K562 (cell line): Measurements from ENCODE around the gene CHRNB1. TPM values are rescaled to one million over a fixed set of nuclear protein-coding genes. Genes with fewer than 3 reads are reported as not detected.
A peak's percentile ranks its signal among the peaks of the same experiment; 100 is the strongest.

ENCODE experiments used
- ATAC-seq: fragments of 200-7000 bp; cut with Tn5 transposase; 3 replicates; pipeline ENCODE4 v1.9.1; 2020; ENCODE audit warnings: moderate library complexity
- BruUV-seq: library from RNA; stranded (reverse); fragments of 400-500 nt; replicated peaks from 2 replicates; lab custom pipeline; 2021; lab: Mats Ljungman, UMichigan
- CTCF ChIA-PET: fragments of 300-600 bp; formaldehyde crosslinking; extraction: SDS; loops from one replicate; lab custom pipeline; 2021; ENCODE audit warnings: low intra/inter-chr PET ratio; lab: Yijun Ruan, JAX
- POLR2A ChIA-PET: fragments of 300-600, 350-650 bp; sonication (Branson Sonifier 250); formaldehyde crosslinking; extraction: SDS; loops from one replicate; lab custom pipeline; 2021; ENCODE audit warnings: antibody characterized with exemption, inconsistent platforms; lab: Yijun Ruan, JAX
- DNase-seq, 4 experiments: peaks; one replicate each; pipeline versions ENCODE4 v3.0.0 to v3.0.0-alpha.2; 2011 to 2018; ENCODE audit warnings: low spot score in 3 of 4, mixed read lengths in 3 of 4; ENCODE audit errors: extremely low read depth in 1 of 4
- FAIRE-seq: peaks from 2 replicates; lab custom pipeline; 2011; peaks lifted over from hg19 to GRCh38; lab: Jason Lieb, UNC
- H2AFZ ChIP-seq: 2 replicates; pipeline ENCODE4 v1.6.0; 2011; ENCODE audit warnings: low read depth, low read length, control low read depth, inconsistent platforms
- H3K27ac ChIP-seq: fragments of 200-600 bp; 3 replicates; pipeline ENCODE4 v1.8.0; 2011; ENCODE audit warnings: low read depth, mild to moderate bottlenecking, control low read depth, inconsistent platforms, low read length, moderate library complexity, mixed read lengths; ENCODE audit errors: extremely low read depth
- H3K27me3 ChIP-seq, 2 experiments: fragments of 300-600 bp in 1 of 2; 2 replicates in 1 of 2; 3 replicates in 1 of 2; pipeline versions ENCODE4 v1.6.0 to v1.8.0; 2011; ENCODE audit warnings: inconsistent platforms in 2 of 2, low read length in 2 of 2, mild to moderate bottlenecking in 1 of 2, mixed read lengths in 1 of 2, moderate library complexity in 1 of 2; ENCODE audit not compliant: control insufficient read depth in 2 of 2, insufficient read depth in 2 of 2
- H3K36me3 ChIP-seq: fragments of 300-600 bp; 3 replicates; pipeline ENCODE4 v1.8.0; 2011; ENCODE audit warnings: mild to moderate bottlenecking, low read length, inconsistent platforms; ENCODE audit not compliant: control insufficient read depth, insufficient read depth
- H3K4me1 ChIP-seq, 2 experiments: fragments of 200-600 bp in 1 of 2; replicated peaks in 1 of 2; 2 replicates in 1 of 2; 3 replicates in 1 of 2; pipeline versions ENCODE4 v1.5.1 to v1.8.0; 2011; ENCODE audit warnings: inconsistent platforms in 2 of 2, low read length in 2 of 2, mild to moderate bottlenecking in 1 of 2, mixed read lengths in 1 of 2, moderate library complexity in 1 of 2; ENCODE audit not compliant: control insufficient read depth in 2 of 2, insufficient read depth in 2 of 2
- H3K4me2 ChIP-seq: 2 replicates; pipeline ENCODE4 v1.6.1; 2011; ENCODE audit warnings: low read length, control low read depth, inconsistent platforms, mixed read lengths; ENCODE audit not compliant: insufficient read depth
- H3K4me3 ChIP-seq: fragments of 200-600 bp; sonication (generic), shearing (Covaris generic); 2 replicates; pipeline ENCODE4 v1.5.1; 2016; ENCODE audit warnings: control low read depth, inconsistent platforms
- H3K79me2 ChIP-seq: fragments of 200-600 bp; 3 replicates; pipeline ENCODE4 v1.8.0; 2011; ENCODE audit warnings: low read length, inconsistent platforms; ENCODE audit not compliant: control insufficient read depth, insufficient read depth
- H3K9ac ChIP-seq, 2 experiments: 2 replicates each; pipeline versions ENCODE4 v1.6.0 to v1.6.1; 2011; ENCODE audit warnings: low read depth in 2 of 2, low read length in 2 of 2, control low read depth in 1 of 2, inconsistent platforms in 1 of 2, mild to moderate bottlenecking in 1 of 2, mixed read lengths in 1 of 2; ENCODE audit not compliant: insufficient read depth in 1 of 2
- H3K9me1 ChIP-seq: one replicate; pipeline ENCODE4 v1.6.0; 2011; ENCODE audit warnings: inconsistent platforms, mild to moderate bottlenecking, low read length, moderate library complexity; ENCODE audit not compliant: control insufficient read depth, insufficient read depth
- H3K9me3 ChIP-seq: replicated peaks from 2 replicates; pipeline ENCODE4 v1.5.1; 2011; ENCODE audit warnings: low read depth, low read length, inconsistent platforms; ENCODE audit not compliant: control insufficient read depth, insufficient read depth
- H4K20me1 ChIP-seq: replicated peaks from 2 replicates; pipeline ENCODE4 v1.6.1; 2011; ENCODE audit warnings: low read length, inconsistent platforms, mixed read lengths; ENCODE audit not compliant: control insufficient read depth, insufficient read depth
- ATF1 ChIP-seq, 2 experiments: fragments of 450-650 bp in 1 of 2; IDR thresholded peaks; 2 replicates each; pipeline ENCODE4 v1.6.1; 2016; ENCODE audit warnings: missing compliant biosample characterization in 1 of 2, missing genetic modification characterization in 1 of 2
- ATF2 ChIP-seq: sonication (generic); formaldehyde crosslinking; IDR thresholded peaks from 2 replicates; pipeline ENCODE4 v1.8.1; 2022; ENCODE audit warnings: missing genetic modification reagents
- FOXJ3 ChIP-seq: sonication (generic); formaldehyde crosslinking; IDR thresholded peaks from 2 replicates; pipeline ENCODE4 v1.4.0; 2020; ENCODE audit warnings: mild to moderate bottlenecking, missing genetic modification reagents
- FUS ChIP-seq: fragments of 200-400 bp; formaldehyde crosslinking; optimal IDR thresholded peaks from 2 replicates; pipeline ENCODE3; 2017; ENCODE audit warnings: low read depth, low read length
- MEF2A ChIP-seq: IDR thresholded peaks from 2 replicates; pipeline ENCODE4 v1.6.1; 2011; ENCODE audit warnings: low read depth, mild to moderate bottlenecking, low read length, moderate library complexity; ENCODE audit not compliant: control insufficient read depth
- NBN ChIP-seq: fragments of 450-650 bp; IDR thresholded peaks from 2 replicates; pipeline ENCODE4 v1.6.1; 2016; ENCODE audit warnings: low read depth, mild to moderate bottlenecking
- NR2F6 ChIP-seq: fragments of 450-650 bp; formaldehyde crosslinking; IDR thresholded peaks from 2 replicates; pipeline ENCODE4 v1.4.0; 2020; ENCODE audit warnings: mild to moderate bottlenecking
- PCBP1 ChIP-seq: fragments of 200-400 bp; formaldehyde crosslinking; IDR thresholded peaks from 2 replicates; pipeline ENCODE4 v1.6.1; 2018; ENCODE audit warnings: mild to moderate bottlenecking, low read depth, low read length; ENCODE audit not compliant: poor library complexity, severe bottlenecking
- POLR2G ChIP-seq: fragments of 200-400 bp; formaldehyde crosslinking; IDR thresholded peaks from 2 replicates; pipeline ENCODE4 v1.6.1; 2017; ENCODE audit warnings: low read depth, mild to moderate bottlenecking, antibody characterized with exemption, low read length, moderate library complexity
- RAD51 ChIP-seq: fragments of 450-650 bp; IDR thresholded peaks from 2 replicates; pipeline ENCODE4 v1.7.1; 2016; ENCODE audit warnings: low read depth, mild to moderate bottlenecking, borderline replicate concordance
- SIN3B ChIP-seq: fragments of 450-650 bp; IDR thresholded peaks from 2 replicates; pipeline ENCODE4 v1.6.1; 2017; ENCODE audit warnings: low read depth, mild to moderate bottlenecking, moderate library complexity
- TEAD4 ChIP-seq, 2 experiments: sonication (generic) in 1 of 2; formaldehyde crosslinking in 1 of 2; IDR thresholded peaks; 2 replicates each; pipeline versions ENCODE4 v1.6.1 to v1.8.0; 2012 to 2022; ENCODE audit warnings: borderline replicate concordance in 1 of 2, inconsistent platforms in 1 of 2, low read length in 1 of 2, mild to moderate bottlenecking in 1 of 2, missing genetic modification reagents in 1 of 2
- ZBTB33 ChIP-seq: sonication (generic); formaldehyde crosslinking; IDR thresholded peaks from 2 replicates; pipeline ENCODE4 v1.8.1; 2023; ENCODE audit warnings: mild to moderate bottlenecking, missing genetic modification reagents
- ZNF143 ChIP-seq: sonication (generic); formaldehyde crosslinking; IDR thresholded peaks from 2 replicates; pipeline ENCODE4 v1.9.0; 2022; ENCODE audit warnings: mild to moderate bottlenecking, missing genetic modification reagents
- ZNF354B ChIP-seq: fragments of 250-450 bp; sonication (Bioruptor Pico); IDR thresholded peaks from 2 replicates; pipeline ENCODE4 v1.4.0; 2020
- ZNF507 ChIP-seq: conservative IDR thresholded peaks from 2 replicates; pipeline ENCODE4 v1.6.1; 2017; ENCODE audit warnings: missing genetic modification characterization, missing compliant biosample characterization
- ZNF644 ChIP-seq: fragments of 200-800 bp; sonication (Bioruptor generic); IDR thresholded peaks from 2 replicates; pipeline ENCODE4 v1.6.1; 2016; ENCODE audit warnings: low read depth, missing genetic modification characterization, missing compliant biosample characterization
- WGBS: fragments of 100-300 bp; shearing (Covaris generic); methylation state at CpG from one replicate; pipeline ENCODE4 v1.1.6; 2016; ENCODE audit warnings: low coverage, mixed read lengths; ENCODE audit not compliant: insufficient coverage; ENCODE audit errors: missing lambda C conversion rate; 5-methylcytosine and 5-hydroxymethylcytosine counted together
- in situ Hi-C: fragments of 300-500 bp; cut with MboI; formaldehyde crosslinking; loops from 4 replicates; pipeline ENCODE4 v1.15.0; 2018; ENCODE audit warnings: inconsistent platforms, mixed read lengths
- intact Hi-C: fragments of 100-400 bp; cut with micrococcal nuclease; formaldehyde crosslinking; loops from 2 replicates; pipeline ENCODE4 v1.14.2; 2022
- polyA plus RNA-seq, 8 experiments: library from polyadenylated mRNA; depleted of rRNA in 4 of 8; stranded (reverse) in 5 of 8; unstranded in 3 of 8; fragments of >200 nt; fragmentation: Nextera tagmentation in 2 of 8; fragmentation: Illumina TruSeq in 1 of 8; extraction: Ambion mirVana in 2 of 8; extraction: Trizol in 1 of 8; gene quantifications; 2 replicates each; pipeline versions ENCODE4 v1.2.1 to v1.2.3, GENCODE V29; 2011 to 2014; ENCODE audit warnings: inconsistent platforms in 1 of 8, missing spikeins in 1 of 8
- total RNA-seq, 7 experiments: library from RNA; depleted of rRNA in 6 of 7; stranded (reverse); fragments of >200 nt in 6 of 7; fragmentation: Illumina TruSeq in 2 of 7; extraction: Trizol in 2 of 7; gene quantifications; 2 replicates each; pipeline versions ENCODE4 v1.2.1 to v1.2.3, GENCODE V29; 2011 to 2021; ENCODE audit warnings: low replicate concordance in 1 of 7

The CHRNB1 gene
- total and polyA plus RNA-seq, 9 of the 15 experiments (the other 6 are each of a cell fraction or from before 2014, with no cell fraction given): 4.7 to 12.3 (median 6.8) TPM

- no peak overlapping the region for H2AFZ ChIP-seq
- no peaks in the 10 kb centered on the region for H3K9me1 ChIP-seq
- BruUV-seq: no TSS peak
- ATAC-seq (no peak), DNase-seq (no peak)
- no peaks in the 10 kb centered on the region for H3K9me3 ChIP-seq
- H4K20me1 ChIP-seq: no peaks in the 10 kb centered on the region
- POLR2A ChIA-PET: interaction anchor here (2.3 kb wide), 1 partner anchor 12 kb away, joined by 8 read pairs; no protein-coding TSS in a partner anchor
- H3K4me1 ChIP-seq: peaks cover 8 to 29% of the 10 kb centered on the region in 2 experiments
- peaks cover 37% of the 10 kb centered on the region; the same call in 1 of the 3 replicates for H3K36me3 ChIP-seq
- H3K9ac ChIP-seq: peak overlapping the region in 1 of 2 experiments; percentile 58; a peak in 1 of 4 replicates
- no peak overlapping the region for H3K4me3 ChIP-seq
- no peak overlapping the region for H3K27ac ChIP-seq
- 90% methylated on average over 4 of the region's 9 CpGs for WGBS
- in situ Hi-C loops (no loop called here), intact Hi-C loops (no loop called here)
- no peaks in the 10 kb centered on the region for H3K27me3 ChIP-seq
- H3K4me2 ChIP-seq: no peak overlapping the region
- peaks cover 5% of the 10 kb centered on the region; the same call in 1 of the 3 replicates for H3K79me2 ChIP-seq
- no peak for TF ChIP-seq ZNF507 (tag)
- TF ChIP-seq ZBTB33: no peak
- no peak for TF ChIP-seq ZNF143 (CRISPR knock-in tag)
- TF ChIP-seq ATF1 (CRISPR knock-in tag; IDR thresholded peaks at IDR 0.05): no peak
- TF ChIP-seq ATF1 (tag; IDR thresholded peaks at IDR 0.05): no peak
- TF ChIP-seq ZNF354B: no peak
- no peak for TF ChIP-seq RAD51
- no peak for TF ChIP-seq MEF2A
- no peak for TF ChIP-seq FOXJ3 (CRISPR knock-in tag)
- no peak for TF ChIP-seq POLR2G
- TF ChIP-seq FUS: no peak
- TF ChIP-seq NBN: no peak
- TF ChIP-seq TEAD4 (IDR thresholded peaks at IDR 0.05; ENCODE audit: low read length): no peak
- no peak for TF ChIP-seq TEAD4 (CRISPR knock-in tag; IDR thresholded peaks at IDR 0.05; ENCODE audit: borderline replicate concordance)
- no peak for TF ChIP-seq PCBP1
- TF ChIP-seq NR2F6: no peak
- TF ChIP-seq ATF2 (CRISPR knock-in tag): no peak
- TF ChIP-seq SIN3B: no peak
- no peak for TF ChIP-seq ZNF644
- TF ChIP-seq, all 486 proteins: peak for 0
- CTCF ChIA-PET: no interaction called here
- no peak for FAIRE-seq
Observed at GRCh38 chr17:7464081-7464480, 19.2 kb downstream of the CHRNB1 start.
